ENCODE data around the gene TIMMDC1. TPM values are rescaled to one million over a fixed set of nuclear protein-coding genes. Genes with fewer than 3 reads are reported as not detected.
A peak's percentile ranks its signal among the peaks of the same experiment; 100 is the strongest.

Gene TIMMDC1
- total and polyA plus RNA-seq, 4 donors: 60.5 to 98.9 (median 87.7) TPM

DNA sequence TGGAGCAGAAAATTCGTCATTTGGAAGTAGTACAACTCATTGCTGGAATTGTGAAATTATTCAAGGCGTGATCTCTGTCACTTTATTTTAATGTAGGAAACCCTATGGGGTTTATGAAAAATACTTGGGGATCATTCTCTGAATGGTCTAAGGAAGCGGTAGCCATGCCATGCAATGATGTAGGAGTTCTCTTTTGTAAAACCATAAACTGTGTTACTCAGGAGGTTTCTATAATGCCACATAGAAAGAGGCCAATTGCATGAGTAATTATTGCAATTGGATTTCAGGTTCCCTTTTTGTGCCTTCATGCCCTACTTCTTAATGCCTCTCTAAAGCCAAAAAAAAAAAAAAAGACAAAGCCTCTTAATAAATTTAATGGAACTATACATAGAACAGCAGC lies 5.5 kb upstream of the TIMMDC1 start:
- H3K4me3 ChIP-seq: no peak overlapping the region
- H3K27me3 ChIP-seq (ENCODE audit: control insufficient read depth in 3 of 3, insufficient read depth in 3 of 3, low read length in 2 of 3): no peaks in the 10 kb centered on the region
- no peak for DNase-seq
- no peak overlapping the region for H3K27ac ChIP-seq (ENCODE audit: low read depth in 1 of 2, low read length in 1 of 2)
- WGBS, 2 donors: 91 to 95% methylated on average over 3 of the region's 3 CpGs
- peaks cover 0 to 8% (median 2%) of the 10 kb centered on the region in 5 donors for H3K4me1 ChIP-seq (ENCODE audit: control insufficient read depth in 5 of 5, insufficient read depth in 5 of 5, low read length in 5 of 5)
- H3K9me3 ChIP-seq (ENCODE audit: control insufficient read depth in 4 of 4, insufficient read depth in 3 of 4, low read length in 3 of 4): no peaks in the 10 kb centered on the region
- TF ChIP-seq, protein P1, sequence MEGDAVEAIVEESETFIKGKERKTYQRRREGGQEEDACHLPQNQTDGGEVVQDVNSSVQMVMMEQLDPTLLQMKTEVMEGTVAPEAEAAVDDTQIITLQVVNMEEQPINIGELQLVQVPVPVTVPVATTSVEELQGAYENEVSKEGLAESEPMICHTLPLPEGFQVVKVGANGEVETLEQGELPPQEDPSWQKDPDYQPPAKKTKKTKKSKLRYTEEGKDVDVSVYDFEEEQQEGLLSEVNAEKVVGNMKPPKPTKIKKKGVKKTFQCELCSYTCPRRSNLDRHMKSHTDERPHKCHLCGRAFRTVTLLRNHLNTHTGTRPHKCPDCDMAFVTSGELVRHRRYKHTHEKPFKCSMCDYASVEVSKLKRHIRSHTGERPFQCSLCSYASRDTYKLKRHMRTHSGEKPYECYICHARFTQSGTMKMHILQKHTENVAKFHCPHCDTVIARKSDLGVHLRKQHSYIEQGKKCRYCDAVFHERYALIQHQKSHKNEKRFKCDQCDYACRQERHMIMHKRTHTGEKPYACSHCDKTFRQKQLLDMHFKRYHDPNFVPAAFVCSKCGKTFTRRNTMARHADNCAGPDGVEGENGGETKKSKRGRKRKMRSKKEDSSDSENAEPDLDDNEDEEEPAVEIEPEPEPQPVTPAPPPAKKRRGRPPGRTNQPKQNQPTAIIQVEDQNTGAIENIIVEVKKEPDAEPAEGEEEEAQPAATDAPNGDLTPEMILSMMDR (IDR thresholded peaks at IDR 0.05; ENCODE audit: control extremely low read depth, extremely low read depth): no peak
- peaks cover 1 to 19% (median 5%) of the 10 kb centered on the region in 4 donors for H3K36me3 ChIP-seq (ENCODE audit: control insufficient read depth in 4 of 4, insufficient read depth in 4 of 4, low read length in 4 of 4)
- H3K9ac ChIP-seq (ENCODE audit: insufficient read depth in 1 of 2, low read length in 2 of 2): no peak overlapping the region
- ATAC-seq (ENCODE audit: insufficient read depth, low FRiP score): no peak

DNA sequence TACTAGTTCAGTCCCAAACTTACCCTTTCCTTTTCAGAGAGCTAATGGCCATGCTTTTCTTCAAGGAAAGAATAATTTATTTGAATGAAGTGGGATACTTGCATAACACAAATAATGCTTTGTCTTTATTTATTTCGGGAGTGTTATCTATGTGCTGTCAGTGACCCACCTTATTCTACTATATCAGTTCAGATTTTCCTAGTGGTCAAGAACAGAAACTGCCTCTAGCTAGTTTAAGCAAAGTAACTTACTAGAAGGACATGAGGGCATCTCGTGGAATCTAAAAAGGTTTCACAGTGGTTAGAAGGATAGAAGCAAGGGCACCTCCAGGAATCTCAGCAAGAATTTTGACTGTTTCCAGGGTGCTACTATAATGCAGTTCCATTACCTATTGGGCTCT lies 3.8 kb upstream of the TIMMDC1 start:
- Histone ChIP-seq H3K36me3 (ENCODE audit: control insufficient read depth in 4 of 4, insufficient read depth in 4 of 4, low read length in 4 of 4) (peaks cover 0 to 12% (median 5%) of the 10 kb centered on the region in 4 donors), H3K9me3 (ENCODE audit: control insufficient read depth in 4 of 4, insufficient read depth in 3 of 4, low read length in 3 of 4) (no peaks in the 10 kb centered on the region), H3K4me1 (ENCODE audit: control insufficient read depth in 5 of 5, insufficient read depth in 5 of 5, low read length in 5 of 5) (peaks cover 2 to 10% (median 4%) of the 10 kb centered on the region in 5 donors), H3K4me3 (no peak overlapping the region), H3K27me3 (ENCODE audit: control insufficient read depth in 3 of 3, insufficient read depth in 3 of 3, low read length in 2 of 3) (no peaks in the 10 kb centered on the region), H3K9ac (ENCODE audit: insufficient read depth in 1 of 2, low read length in 2 of 2) (no peak overlapping the region), H3K27ac (ENCODE audit: low read depth in 1 of 2, low read length in 1 of 2) (no peak overlapping the region)
- TF ChIP-seq, protein P1 (IDR thresholded peaks at IDR 0.05; ENCODE audit: control extremely low read depth, extremely low read depth): no peak
- DNase-seq: no peak
- ATAC-seq (ENCODE audit: insufficient read depth, low FRiP score): no peak
- WGBS, 2 donors: 92 to 96% methylated on average over 2 of the region's 2 CpGs

DNA sequence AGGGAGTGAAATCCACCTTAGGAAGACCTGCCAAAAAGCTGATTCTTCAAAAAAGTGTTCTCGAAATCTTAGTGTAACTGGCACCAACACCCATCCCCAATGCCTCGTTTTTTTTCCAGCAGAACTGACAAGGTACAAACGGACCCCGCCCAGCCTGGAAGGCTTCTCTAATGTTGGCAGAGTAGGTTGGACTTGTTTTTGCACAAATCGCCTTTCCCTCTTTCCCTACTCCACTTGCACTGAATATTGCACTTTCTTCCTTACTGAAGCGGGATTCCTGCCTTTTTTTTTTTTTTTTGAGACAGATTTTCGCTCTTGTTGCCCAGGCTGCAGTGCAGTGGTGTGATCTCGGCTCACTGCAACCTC lies 544 bp upstream of the TIMMDC1 start:
- peak overlapping the region; percentile 43 for H3K4me3 ChIP-seq
- peak; percentile 6 for ATAC-seq (ENCODE audit: insufficient read depth, low FRiP score)
- 7 to 10% methylated on average over 8 of the region's 8 CpGs for WGBS, 2 donors
- peaks cover 0 to 4% (median 3%) of the 10 kb centered on the region in 4 donors for H3K36me3 ChIP-seq (ENCODE audit: control insufficient read depth in 4 of 4, insufficient read depth in 4 of 4, low read length in 4 of 4)
- peak overlapping the region; percentile 44 to 79 for H3K27ac ChIP-seq (ENCODE audit: low read depth in 1 of 2, low read length in 1 of 2)
- DNase-seq: peak; percentile 29 to 42 (median 42)
- peak overlapping the region in 1 of 2 donors; percentile 72 for H3K9ac ChIP-seq (ENCODE audit: insufficient read depth in 1 of 2, low read length in 2 of 2)
- peaks cover 3 to 29% (median 5%) of the 10 kb centered on the region in 5 donors for H3K4me1 ChIP-seq (ENCODE audit: control insufficient read depth in 5 of 5, insufficient read depth in 5 of 5, low read length in 5 of 5)
- no peaks in the 10 kb centered on the region for H3K27me3 ChIP-seq (ENCODE audit: control insufficient read depth in 3 of 3, insufficient read depth in 3 of 3, low read length in 2 of 3)
- no peaks in the 10 kb centered on the region for H3K9me3 ChIP-seq (ENCODE audit: control insufficient read depth in 4 of 4, insufficient read depth in 3 of 4, low read length in 3 of 4)
- TF ChIP-seq, protein P1 (IDR thresholded peaks at IDR 0.05; ENCODE audit: control extremely low read depth, extremely low read depth): no peak

DNA sequence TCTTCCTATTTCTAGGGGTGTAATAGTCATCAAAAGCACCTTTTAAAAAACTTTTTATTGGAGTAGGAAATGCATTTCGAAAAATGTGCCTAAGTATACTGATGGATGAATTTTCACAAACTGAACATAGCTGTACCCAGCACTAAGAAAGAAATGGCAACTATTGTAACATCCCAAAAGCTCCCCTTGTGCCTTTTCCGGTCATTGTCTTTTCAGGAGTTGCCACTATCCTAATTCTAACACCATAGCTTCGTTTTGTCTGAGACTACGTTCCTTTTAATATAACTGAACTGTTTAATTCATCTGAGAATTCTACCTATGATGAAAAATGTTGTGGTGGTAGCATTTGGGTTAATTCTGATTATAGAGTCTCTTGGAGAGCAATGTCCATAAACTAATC lies 1.9 kb downstream of the TIMMDC1 start:
- Histone ChIP-seq H3K4me1 (ENCODE audit: control insufficient read depth in 5 of 5, insufficient read depth in 5 of 5, low read length in 5 of 5) (peaks cover 3 to 29% (median 5%) of the 10 kb centered on the region in 5 donors), H3K9ac (ENCODE audit: insufficient read depth in 1 of 2, low read length in 2 of 2) (no peak overlapping the region), H3K4me3 (no peak overlapping the region), H3K9me3 (ENCODE audit: control insufficient read depth in 4 of 4, insufficient read depth in 3 of 4, low read length in 3 of 4) (no peaks in the 10 kb centered on the region), H3K27ac (ENCODE audit: low read depth in 1 of 2, low read length in 1 of 2) (peak overlapping the region in 1 of 2 donors; percentile 66), H3K27me3 (ENCODE audit: control insufficient read depth in 3 of 3, insufficient read depth in 3 of 3, low read length in 2 of 3) (no peaks in the 10 kb centered on the region), H3K36me3 (ENCODE audit: control insufficient read depth in 4 of 4, insufficient read depth in 4 of 4, low read length in 4 of 4) (peaks cover 2 to 14% (median 8%) of the 10 kb centered on the region in 4 donors)
- 81 to 92% methylated on average over 4 of the region's 4 CpGs for WGBS, 2 donors
- DNase-seq (no peak), ATAC-seq (ENCODE audit: insufficient read depth, low FRiP score) (no peak)
- TF ChIP-seq, protein P1 (IDR thresholded peaks at IDR 0.05; ENCODE audit: control extremely low read depth, extremely low read depth): no peak

Data from lung (tissue), 12 donors.